Epithelial cell of esophagus (primary cell): ENCODE results near the gene NOCT.

Source experiments
- DNase-seq: peaks from one replicate; pipeline ENCODE4 v3.0.0; 2010; ENCODE audit warnings: low read depth
- H3K4me3 ChIP-seq: 2 replicates; pipeline ENCODE4 v1.5.1; 2011; ENCODE audit warnings: mild to moderate bottlenecking, low read length, control low read depth
- TF ChIP-seq, protein P1 (sequence below): IDR thresholded peaks from 2 replicates; pipeline ENCODE4 v1.5.1; 2011; ENCODE audit warnings: low read depth, mild to moderate bottlenecking, low read length, control low read depth, inconsistent platforms; ENCODE audit not compliant: insufficient read depth; ENCODE audit errors: missing control alignments

NOCT gene

DNA sequence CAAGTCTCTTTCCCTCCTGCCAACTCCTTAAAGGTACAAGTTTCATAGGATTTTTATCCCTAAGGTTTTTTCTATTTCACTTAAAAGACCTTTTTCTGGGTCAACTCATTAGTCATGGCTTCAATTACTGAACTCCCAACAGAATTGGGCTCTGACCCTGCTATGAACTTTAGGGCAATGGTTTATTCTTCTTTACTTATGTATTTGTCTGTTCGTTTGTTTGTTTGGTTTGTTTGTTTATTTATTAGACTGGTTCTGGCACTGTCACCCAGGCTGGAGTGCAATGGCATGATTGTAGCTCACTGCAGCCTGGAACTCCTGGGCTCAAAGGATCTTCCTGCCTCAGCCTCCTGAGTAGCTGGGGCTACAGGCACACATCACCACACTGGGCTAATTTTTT, 5.9 kb upstream of the NOCT start:
- H3K4me3 ChIP-seq = no peak overlapping the region
- TF ChIP-seq, protein P1, sequence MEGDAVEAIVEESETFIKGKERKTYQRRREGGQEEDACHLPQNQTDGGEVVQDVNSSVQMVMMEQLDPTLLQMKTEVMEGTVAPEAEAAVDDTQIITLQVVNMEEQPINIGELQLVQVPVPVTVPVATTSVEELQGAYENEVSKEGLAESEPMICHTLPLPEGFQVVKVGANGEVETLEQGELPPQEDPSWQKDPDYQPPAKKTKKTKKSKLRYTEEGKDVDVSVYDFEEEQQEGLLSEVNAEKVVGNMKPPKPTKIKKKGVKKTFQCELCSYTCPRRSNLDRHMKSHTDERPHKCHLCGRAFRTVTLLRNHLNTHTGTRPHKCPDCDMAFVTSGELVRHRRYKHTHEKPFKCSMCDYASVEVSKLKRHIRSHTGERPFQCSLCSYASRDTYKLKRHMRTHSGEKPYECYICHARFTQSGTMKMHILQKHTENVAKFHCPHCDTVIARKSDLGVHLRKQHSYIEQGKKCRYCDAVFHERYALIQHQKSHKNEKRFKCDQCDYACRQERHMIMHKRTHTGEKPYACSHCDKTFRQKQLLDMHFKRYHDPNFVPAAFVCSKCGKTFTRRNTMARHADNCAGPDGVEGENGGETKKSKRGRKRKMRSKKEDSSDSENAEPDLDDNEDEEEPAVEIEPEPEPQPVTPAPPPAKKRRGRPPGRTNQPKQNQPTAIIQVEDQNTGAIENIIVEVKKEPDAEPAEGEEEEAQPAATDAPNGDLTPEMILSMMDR = no peak
- no peak for DNase-seq

GRCh38 chr4:139011225-139011950, 4.2 kb upstream of the NOCT start:
- no peak for DNase-seq
- TF ChIP-seq, protein P1 = no peak

GRCh38 chr4:139014371-139015268, 961 bp upstream of the NOCT start:
- H3K4me3 ChIP-seq = peak overlapping the region; percentile 76
- TF ChIP-seq, protein P1 = no peak
- peak; percentile 95 for DNase-seq

More at GRCh38 chr4:139011225-139011950, 4.2 kb upstream of the NOCT start:
- no peak overlapping the region for H3K4me3 ChIP-seq

DNA sequence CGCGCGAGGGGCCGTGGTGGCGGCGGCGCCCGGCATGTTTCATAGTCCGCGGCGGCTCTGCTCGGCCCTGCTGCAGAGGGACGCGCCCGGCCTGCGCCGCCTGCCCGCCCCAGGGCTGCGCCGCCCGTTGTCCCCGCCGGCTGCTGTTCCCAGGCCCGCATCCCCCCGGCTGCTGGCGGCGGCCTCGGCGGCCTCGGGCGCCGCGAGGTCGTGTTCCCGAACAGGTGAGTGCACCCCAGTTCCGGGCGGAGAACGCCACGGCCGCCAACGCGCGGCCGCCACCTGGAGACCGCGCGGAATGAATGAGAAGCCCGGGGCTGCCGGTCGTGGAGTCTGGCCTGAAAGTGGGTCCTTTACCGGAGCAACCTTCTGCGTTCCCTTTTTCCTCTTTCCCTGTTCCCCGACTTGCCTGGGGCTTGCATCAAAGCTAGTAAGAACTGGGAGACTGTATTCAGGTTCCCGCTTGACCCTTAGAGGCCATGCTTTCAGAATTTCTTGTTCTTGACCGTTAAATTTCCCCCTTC, 429 bp downstream of the NOCT start:
- DNase-seq = no peak
- TF ChIP-seq, protein P1 = no peak
- H3K4me3 ChIP-seq = peak overlapping the region; percentile 76

GRCh38 chr4:139017861-139018260, 2.3 kb downstream of the NOCT start:
- TF ChIP-seq, protein P1 = no peak
- no peak for DNase-seq
- H3K4me3 ChIP-seq = no peak overlapping the region

- DNase-seq = no peak
- TF ChIP-seq, protein P1 = no peak
- H3K4me3 ChIP-seq = no peak overlapping the region
Observed at GRCh38 chr4:139018501-139018900, 2.9 kb downstream of the NOCT start.
